IMR-90 (cell line): ENCODE data around the gene MEGF10. TPM values are rescaled to one million over a fixed set of nuclear protein-coding genes. Genes with fewer than 3 reads are reported as not detected.

Experiments used
- ATAC-seq: fragments of 200-7000 bp; cut with Tn5 transposase; 2 replicates; pipeline ENCODE4 v1.9.1; 2020; ENCODE audit warnings: low read depth, mild to moderate bottlenecking, moderate library complexity
- BruUV-seq: library from RNA; stranded (reverse); fragments of 400-500 nt; replicated peaks from 2 replicates; lab custom pipeline; 2021; lab: Mats Ljungman, UMichigan
- CTCF ChIA-PET: fragments of 300-600 bp; formaldehyde crosslinking; extraction: SDS; loops from one replicate; lab custom pipeline; 2021; ENCODE audit warnings: antibody characterized with exemption; lab: Yijun Ruan, JAX
- POLR2A ChIA-PET: fragments of 300-600 bp; sonication (Branson Sonifier 250); formaldehyde crosslinking; loops from one replicate; lab custom pipeline; 2022; ENCODE audit warnings: antibody characterized with exemption; ENCODE audit not compliant: unreplicated experiment; lab: Charles Lee
- DNase-seq: peaks from one replicate; pipeline ENCODE4 v3.0.0; 2013
- H2AFZ ChIP-seq: replicated peaks from 2 replicates; pipeline ENCODE3; 2013; ENCODE audit warnings: low read length, mild to moderate bottlenecking; ENCODE audit not compliant: poor library complexity
- H2AK5ac ChIP-seq: 2 replicates; pipeline ENCODE4 v1.6.1; 2013; ENCODE audit warnings: low read depth, low read length, inconsistent platforms
- H2AK9ac ChIP-seq: replicated peaks from 2 replicates; pipeline ENCODE3; 2013; ENCODE audit warnings: mild to moderate bottlenecking, low read depth, low read length, moderate library complexity; ENCODE audit not compliant: poor library complexity
- H2BK120ac ChIP-seq: 2 replicates; pipeline ENCODE4 v1.6.1; 2013; ENCODE audit warnings: low read depth, low read length, inconsistent platforms
- H2BK15ac ChIP-seq: 3 replicates; pipeline ENCODE4 v1.6.1; 2013; ENCODE audit warnings: low read depth, low read length, inconsistent platforms
- H2BK20ac ChIP-seq: 2 replicates; pipeline ENCODE4 v1.6.1; 2013; ENCODE audit warnings: low read depth, mild to moderate bottlenecking, inconsistent platforms, low read length, moderate library complexity
- H2BK5ac ChIP-seq: 2 replicates; pipeline ENCODE4 v1.6.1; 2013; ENCODE audit warnings: mild to moderate bottlenecking, low read depth, low read length, inconsistent platforms; ENCODE audit not compliant: poor library complexity, severe bottlenecking
- H3K14ac ChIP-seq: replicated peaks from 2 replicates; pipeline ENCODE4 v1.6.1; 2013; ENCODE audit warnings: low read depth, low read length, inconsistent platforms
- H3K18ac ChIP-seq: 2 replicates; pipeline ENCODE4 v1.6.1; 2013; ENCODE audit warnings: low read depth, low read length, control low read depth
- H3K23ac ChIP-seq: 2 replicates; pipeline ENCODE4 v1.6.1; 2013; ENCODE audit warnings: low read depth, low read length, inconsistent platforms
- H3K27ac ChIP-seq: 2 replicates; pipeline ENCODE4 v1.5.1; 2013; ENCODE audit warnings: mild to moderate bottlenecking, control low read depth, low read length; ENCODE audit not compliant: insufficient read depth
- H3K27me3 ChIP-seq: 2 replicates; pipeline ENCODE4 v1.6.1; 2013; ENCODE audit warnings: low read length; ENCODE audit not compliant: control insufficient read depth, insufficient read depth
- H3K36me3 ChIP-seq: 2 replicates; pipeline ENCODE4 v1.6.1; 2013; ENCODE audit warnings: low read length, mixed read lengths; ENCODE audit not compliant: control insufficient read depth, insufficient read depth
- H3K4ac ChIP-seq: 2 replicates; pipeline ENCODE4 v1.6.1; 2013; ENCODE audit warnings: low read depth, low read length, inconsistent platforms
- H3K4me1 ChIP-seq: 2 replicates; pipeline ENCODE4 v1.6.1; 2013; ENCODE audit warnings: low read length, mixed read lengths; ENCODE audit not compliant: control insufficient read depth, insufficient read depth
- H3K4me2 ChIP-seq: 2 replicates; pipeline ENCODE4 v1.6.1; 2013; ENCODE audit warnings: low read depth, mild to moderate bottlenecking, control low read depth, low read length, moderate library complexity
- H3K4me3 ChIP-seq: 2 replicates; pipeline ENCODE4 v1.5.1; 2013; ENCODE audit warnings: low read depth, mild to moderate bottlenecking, control low read depth, low read length, moderate library complexity; ENCODE audit not compliant: insufficient read depth
- H3K56ac ChIP-seq: 2 replicates; pipeline ENCODE4 v1.6.1; 2013; ENCODE audit warnings: low read length, inconsistent platforms; ENCODE audit not compliant: insufficient read depth; ENCODE audit errors: extremely low read depth
- H3K79me1 ChIP-seq, 2 experiments: 2 replicates each; pipeline ENCODE4 v1.6.1; 2013; ENCODE audit warnings: low read length in 2 of 2, inconsistent platforms in 1 of 2, low read depth in 1 of 2
- H3K9ac ChIP-seq: 2 replicates; pipeline ENCODE4 v1.6.1; 2013; ENCODE audit warnings: low read depth, low read length, control low read depth
- H3K9me1 ChIP-seq: 2 replicates; pipeline ENCODE4 v1.6.1; 2013; ENCODE audit warnings: low read length, inconsistent platforms; ENCODE audit not compliant: insufficient read depth
- H3K9me3 ChIP-seq: 2 replicates; pipeline ENCODE4 v1.6.1; 2013; ENCODE audit warnings: low read length; ENCODE audit not compliant: control insufficient read depth, insufficient read depth
- H4K20me1 ChIP-seq: 2 replicates; pipeline ENCODE4 v1.6.1; 2013; ENCODE audit warnings: low read length, inconsistent platforms; ENCODE audit not compliant: insufficient read depth
- H4K5ac ChIP-seq: 2 replicates; pipeline ENCODE4 v1.6.1; 2013; ENCODE audit warnings: mild to moderate bottlenecking, low read depth, low read length, control low read depth
- H4K8ac ChIP-seq, 2 experiments: 2 replicates each; pipeline ENCODE4 v1.6.1; 2013; ENCODE audit warnings: low read depth in 2 of 2, low read length in 2 of 2, control low read depth in 1 of 2, inconsistent platforms in 1 of 2
- H4K91ac ChIP-seq: 2 replicates; pipeline ENCODE4 v1.6.1; 2013; ENCODE audit warnings: low read depth, low read length, inconsistent platforms; ENCODE audit not compliant: insufficient read depth
- RAD21 ChIP-seq: IDR thresholded peaks from 2 replicates; pipeline ENCODE4 v1.6.1; 2012; ENCODE audit warnings: low read length, improper control_type of control experiment
- WGBS, 2 experiments: methylation state at CpG; one replicate each; pipeline versions ENCODE4 v1.1.5 to v1.1.7; 2013; ENCODE audit warnings: missing lambda C conversion rate in 2 of 2; ENCODE audit not compliant: insufficient read length in 1 of 2; ENCODE audit errors: extremely low coverage in 2 of 2; 5-methylcytosine and 5-hydroxymethylcytosine counted together
- dilution Hi-C: fragments of 300-500 bp; cut with HindIII; formaldehyde crosslinking; loops from one replicate; pipeline ENCODE4 v1.14.3; 2018; ENCODE audit warnings: low sequenced_read_pairs; ENCODE audit not compliant: unreplicated experiment
- in situ Hi-C: fragments of 300-500 bp; cut with MboI; formaldehyde crosslinking; loops from 3 replicates; pipeline ENCODE4 v1.14.3; 2019; ENCODE audit warnings: low sequenced_read_pairs, inconsistent platforms, mixed read lengths
- intact Hi-C: fragments of 100-400 bp; cut with micrococcal nuclease; formaldehyde crosslinking; loops from 2 replicates; pipeline ENCODE4 v1.10.0; 2022
- polyA plus RNA-seq, 3 experiments: library from polyadenylated mRNA; depleted of rRNA; stranded (reverse); fragments of >200 nt; gene quantifications; 2 replicates each; pipeline ENCODE4 v1.2.3, GENCODE V29; 2012; ENCODE audit warnings: low replicate concordance in 1 of 3
- total RNA-seq: library from RNA; depleted of rRNA; stranded (reverse); fragments of >200 nt; gene quantifications from 2 replicates; pipeline ENCODE4 v1.2.3, GENCODE V29; 2012

The MEGF10 gene
- total and polyA plus RNA-seq, 2 of the 4 experiments (the other 2 are of a cell fraction), result not detected

DNA sequence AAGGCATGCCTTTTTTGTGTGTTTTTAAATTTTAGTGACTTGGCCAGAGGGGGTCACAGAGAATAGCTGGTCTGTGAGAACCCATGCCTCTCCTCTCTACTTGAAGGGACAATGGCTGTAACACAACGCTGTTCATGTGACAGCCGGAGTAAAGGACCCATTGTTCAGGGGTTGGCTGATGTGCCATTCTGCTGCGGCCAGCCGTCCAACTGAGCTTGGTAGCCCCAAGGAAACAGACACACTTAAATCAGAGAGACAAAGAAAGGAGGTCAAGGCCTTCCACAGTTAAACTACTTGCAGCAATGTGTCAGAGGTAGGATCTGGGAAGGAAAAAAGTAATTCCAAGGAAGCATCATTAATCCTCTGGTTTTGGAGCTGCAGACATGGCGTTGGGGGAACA lies 8.1 kb downstream of the MEGF10 start:
- Histone ChIP-seq H2BK20ac (no peak overlapping the region), H2BK5ac (no peak overlapping the region), H4K20me1 (no peaks in the 10 kb centered on the region), H2AK9ac (no peak overlapping the region), H3K23ac (no peak overlapping the region), H4K8ac (no peak overlapping the region), H4K5ac (no peak overlapping the region), H4K91ac (no peak overlapping the region), H3K36me3 (no peaks in the 10 kb centered on the region), H3K4me2 (no peak overlapping the region), H2BK15ac (no peak overlapping the region), H3K18ac (no peak overlapping the region), H3K27me3 (peaks cover 22% of the 10 kb centered on the region), H3K56ac (no peak overlapping the region), H3K27ac (no peak overlapping the region), H2AK5ac (no peak overlapping the region), H3K9me1 (no peaks in the 10 kb centered on the region), H3K4me3 (no peak overlapping the region), H2BK120ac (no peak overlapping the region), H3K9ac (no peak overlapping the region), H3K9me3 (no peaks in the 10 kb centered on the region), H2AFZ (no peak overlapping the region), H3K14ac (no peak overlapping the region), H3K4me1 (no peaks in the 10 kb centered on the region), H3K79me1 (no peaks in the 10 kb centered on the region), H3K4ac (no peak overlapping the region)
- in situ Hi-C loops, result loop anchor here (10.0 kb wide), 1 partner anchor 186 kb away; no protein-coding TSS in a partner anchor
- DNase-seq, result no peak
- intact Hi-C loops, result no loop called here
- dilution Hi-C loops, result no loop called here
- CTCF ChIA-PET, result interaction anchor here (1.0 kb wide), 1 partner anchor 194 kb away, joined by 3 read pairs; no protein-coding TSS in a partner anchor
- no peak for ATAC-seq
- no TSS peak for BruUV-seq
- POLR2A ChIA-PET, result no interaction called here
- no peak for TF ChIP-seq RAD21
- 69% methylated on average over 2 of the region's 5 CpGs; no CpG with 5 or more reads in 1 of the 2 experiments for WGBS, 2 experiments
